Astrocyte of the spinal cord (primary cell): ENCODE results near the gene MRPL18.

ENCODE experiments used
- DNase-seq: peaks from one replicate; pipeline ENCODE4 v3.0.0; 2011; ENCODE audit warnings: low read depth, low spot score
- H3K4me3 ChIP-seq: 2 replicates; pipeline ENCODE4 v1.5.1; 2011; ENCODE audit warnings: low read depth, mild to moderate bottlenecking, low read length, moderate library complexity
- CTCF ChIP-seq: IDR thresholded peaks from 2 replicates; pipeline ENCODE4 v1.5.1; 2012; ENCODE audit warnings: low read depth, mild to moderate bottlenecking, low read length, inconsistent platforms
- in situ Hi-C: cut with HindIII; loops from 2 replicates; pipeline ENCODE4 v1.10.0; 2017; ENCODE audit warnings: low sequenced_read_pairs

Gene MRPL18

GRCh38 chr6:159777240-159777904 is 12.9 kb upstream of the MRPL18 start:
- TF ChIP-seq CTCF: no peak
- no peak overlapping the region for H3K4me3 ChIP-seq
- in situ Hi-C loops: no loop called here
- DNase-seq: no peak

GRCh38 chr6:159778131-159778530 is 12.1 kb upstream of the MRPL18 start:
- H3K4me3 ChIP-seq: no peak overlapping the region
- no peak for TF ChIP-seq CTCF
- no peak for DNase-seq
- in situ Hi-C loops: no loop called here

- in situ Hi-C loops: no loop called here
- no peak for DNase-seq
- no peak overlapping the region for H3K4me3 ChIP-seq
- TF ChIP-seq CTCF: no peak
These were observed 11.6 kb upstream of the MRPL18 start for GRCh38 chr6:159778542-159779103.

GRCh38 chr6:159788276-159788675 is 2.0 kb upstream of the MRPL18 start:
- DNase-seq: no peak
- no peak for TF ChIP-seq CTCF
- in situ Hi-C loops: no loop called here
- peak overlapping the region; percentile 96 for H3K4me3 ChIP-seq

- peak; percentile 24 for DNase-seq
- peak overlapping the region; percentile 96 for H3K4me3 ChIP-seq
- in situ Hi-C loops: no loop called here
- no peak for TF ChIP-seq CTCF
These were observed 1.4 kb upstream of the MRPL18 start for GRCh38 chr6:159788753-159789376.

- TF ChIP-seq CTCF: no peak
- H3K4me3 ChIP-seq: peak within 1 kb of the TSS; percentile 96
- in situ Hi-C loops: no loop called here
- peak; percentile 100 for DNase-seq
These were observed 704 bp upstream of the MRPL18 start, which contains the start of gene TCP1 for GRCh38 chr6:159789377-159790148. Gene TCP1 (minus strand): TSS chr6:159789602. CDS start chr6:159789468, 134 bp downstream.
